ENCODE results near the gene NOTCH1.

NOTCH1 gene

GRCh38 chr9:136544964-136545691 is 720 bp downstream of the NOTCH1 start:
- DNase-seq: peak; percentile 25 to 60 (median 48)

DNA sequence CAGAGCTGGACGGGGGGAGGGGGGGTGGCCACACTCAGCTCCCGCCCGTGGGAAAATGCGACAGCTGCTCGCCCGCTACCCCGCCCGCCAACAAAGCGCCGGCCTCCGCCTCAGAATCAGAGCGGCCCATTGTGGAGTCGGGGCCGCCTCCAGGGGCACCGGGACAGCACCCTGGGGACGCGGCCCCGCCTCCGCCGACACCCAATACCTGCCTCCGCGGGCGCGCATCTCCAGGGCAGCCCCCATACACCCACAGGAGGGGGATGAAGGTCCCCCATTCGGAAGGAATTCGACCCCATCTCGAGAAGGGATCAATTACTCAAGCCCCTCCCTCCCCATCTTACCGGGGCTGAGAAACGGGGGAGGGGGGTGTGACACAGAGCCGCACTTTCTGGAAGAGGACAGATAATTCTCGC is 1.3 kb downstream of the NOTCH1 start:
- peak; percentile 16 to 46 (median 39) for DNase-seq

GRCh38 chr9:136543830-136544547 is 1.9 kb downstream of the NOTCH1 start:
- DNase-seq: no peak

GRCh38 chr9:136543280-136543679 is 2.6 kb downstream of the NOTCH1 start:
- peak in 5 of 6 experiments; percentile 20 to 33 (median 21) for DNase-seq

- no peak for DNase-seq
Measured at GRCh38 chr9:136542241-136543040, 3.4 kb downstream of the NOTCH1 start.

GRCh38 chr9:136541709-136542108 is 4.1 kb downstream of the NOTCH1 start:
- no peak for DNase-seq

GRCh38 chr9:136541179-136541578 is 4.7 kb downstream of the NOTCH1 start:
- no peak for DNase-seq

DNA sequence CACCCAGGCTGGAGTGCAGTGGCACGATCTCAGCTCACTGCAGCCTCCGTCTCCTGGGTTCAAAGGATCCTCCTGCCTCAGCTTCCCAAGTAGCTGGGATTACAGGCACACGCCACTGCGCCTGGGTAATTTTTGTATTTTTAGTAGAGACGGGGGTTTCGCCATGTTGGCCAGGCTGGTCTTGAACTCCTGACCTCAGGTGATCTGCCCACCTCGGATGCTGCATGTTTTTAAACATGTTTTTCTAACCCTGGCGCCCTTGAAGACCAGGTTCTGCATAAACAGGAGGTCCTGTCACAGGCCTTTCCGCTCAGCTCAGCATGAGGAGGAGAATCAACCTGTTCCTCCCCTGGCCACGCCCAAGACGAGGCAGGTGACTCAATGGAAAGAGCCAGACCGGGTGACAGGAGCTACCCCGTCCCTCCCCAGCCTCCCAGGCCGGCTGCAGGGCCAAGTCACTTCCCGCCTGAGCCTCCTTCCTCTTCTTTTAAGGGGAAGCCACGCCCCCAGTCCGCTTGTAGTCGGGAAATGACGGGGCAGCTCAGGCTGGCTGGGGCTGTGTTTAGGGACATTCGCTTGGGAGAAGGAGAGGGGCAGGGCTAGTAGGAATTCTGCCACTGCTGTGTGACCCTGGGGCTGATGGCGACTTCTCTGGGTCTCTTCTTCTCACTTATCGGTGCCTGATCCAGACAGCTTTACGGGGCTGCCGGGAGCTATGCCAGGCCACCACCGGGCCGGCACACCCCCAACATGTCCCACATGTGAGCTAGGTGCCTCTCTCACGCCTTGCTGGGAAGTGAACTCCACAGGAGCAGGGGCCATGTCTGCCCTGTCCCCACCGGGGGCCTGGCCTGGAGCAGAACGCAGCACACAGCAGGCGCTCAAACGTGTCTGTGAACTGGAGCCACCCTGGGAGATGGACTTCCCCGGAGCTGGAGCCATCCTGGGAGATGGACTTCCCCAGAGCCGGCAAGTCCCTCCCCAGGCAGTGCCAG is 6.1 kb downstream of the NOTCH1 start:
- DNase-seq: peak; percentile 67 to 86 (median 80)

DNA sequence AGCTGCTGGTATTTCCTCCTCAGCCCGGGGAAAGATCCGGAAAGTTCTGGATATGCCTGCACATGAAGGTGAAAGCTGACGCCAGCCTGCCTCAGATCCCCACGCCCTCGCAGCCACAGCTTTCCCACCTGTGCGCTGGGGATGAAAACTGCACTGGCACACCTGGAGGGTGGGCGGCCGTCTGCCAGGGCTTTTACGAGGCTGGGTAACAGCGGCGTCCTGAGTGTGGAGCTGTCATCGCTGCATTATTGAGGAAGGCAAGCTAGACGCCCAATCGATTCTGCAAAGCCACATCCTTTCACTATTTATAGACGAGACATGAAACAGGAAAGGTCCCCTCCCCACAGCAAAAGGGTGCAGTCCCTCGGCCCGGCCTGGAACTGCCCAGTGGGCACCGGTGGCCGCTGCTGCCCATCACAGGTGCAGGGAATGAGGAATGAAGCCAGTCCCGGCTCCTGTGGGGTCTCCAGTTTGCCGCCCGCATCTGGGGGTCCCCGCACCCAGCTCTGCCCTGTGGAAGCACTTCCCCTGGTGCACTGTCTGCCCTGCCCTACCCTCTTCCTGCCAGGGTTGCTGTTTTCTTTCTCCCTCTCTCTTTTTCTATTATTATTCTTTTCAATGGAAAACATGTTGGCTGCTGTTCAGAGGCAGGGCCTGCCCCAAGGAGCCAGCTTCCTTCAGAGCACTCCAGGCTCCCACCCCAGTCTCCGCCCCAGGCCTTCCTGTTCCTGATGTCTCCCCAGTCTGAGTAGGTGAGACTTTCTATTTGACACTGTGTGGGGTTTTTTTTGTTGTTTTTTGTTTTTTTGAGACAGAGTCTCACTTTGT is 7.0 kb downstream of the NOTCH1 start:
- DNase-seq: peak; percentile 50 to 87 (median 68)

- DNase-seq: no peak
Measured at GRCh38 chr9:136537896-136538598, 7.8 kb downstream of the NOTCH1 start.

DNA sequence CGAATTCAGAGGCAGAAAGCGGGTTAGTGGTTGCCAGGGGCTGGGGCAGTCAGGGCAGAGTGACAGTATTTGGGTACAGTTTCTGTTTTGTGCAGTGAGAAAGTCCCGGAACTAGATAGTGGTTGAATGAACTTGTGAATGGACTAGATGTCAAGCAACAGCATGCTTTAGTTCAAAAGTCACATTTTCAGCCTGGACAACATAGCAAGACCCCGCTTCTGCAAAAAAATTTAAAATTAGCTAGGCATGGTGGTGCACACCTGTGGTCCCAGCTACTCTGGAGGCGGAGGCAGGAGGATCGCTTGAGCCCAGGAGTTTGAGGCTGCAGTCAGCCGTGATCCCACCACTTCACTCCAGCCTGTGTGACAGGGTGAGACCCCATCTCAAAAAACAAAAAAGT is 8.4 kb downstream of the NOTCH1 start:
- DNase-seq: no peak

DNA sequence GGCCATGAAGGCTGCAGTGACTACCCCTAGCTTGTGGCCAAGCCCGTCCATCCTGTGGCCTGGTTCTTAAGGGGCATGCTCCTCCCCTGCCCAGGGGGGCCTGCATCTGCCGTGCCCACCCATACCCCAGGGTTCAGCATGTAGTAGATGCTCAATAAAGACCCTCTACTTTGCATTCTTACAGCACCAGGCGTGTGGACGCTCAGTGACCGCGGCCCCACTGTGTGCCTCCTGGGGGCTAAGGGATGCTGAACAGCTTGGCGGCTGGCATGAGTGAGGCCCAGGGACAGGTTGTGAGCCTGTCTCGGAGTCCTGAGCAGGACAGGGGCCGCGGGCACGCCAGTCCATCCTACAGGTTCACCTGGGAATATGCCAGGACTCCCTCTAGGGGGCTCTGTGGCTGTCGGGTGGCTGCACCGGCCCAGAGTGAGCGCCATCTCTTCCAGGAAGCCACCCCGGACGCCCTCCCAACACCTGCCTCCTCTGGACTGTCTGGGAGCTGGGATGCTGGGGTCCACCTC is 9.1 kb downstream of the NOTCH1 start:
- no peak for DNase-seq

- DNase-seq: no peak
Measured at GRCh38 chr9:136536051-136536720, 9.7 kb downstream of the NOTCH1 start.

- no peak for DNase-seq
Measured at GRCh38 chr9:136535070-136535469, 10.8 kb downstream of the NOTCH1 start.

GRCh38 chr9:136534366-136534765 is 11.5 kb downstream of the NOTCH1 start:
- DNase-seq: no peak

GRCh38 chr9:136533775-136534157 is 12.1 kb downstream of the NOTCH1 start:
- peak in 5 of 6 experiments; percentile 27 to 58 (median 49) for DNase-seq

DNA sequence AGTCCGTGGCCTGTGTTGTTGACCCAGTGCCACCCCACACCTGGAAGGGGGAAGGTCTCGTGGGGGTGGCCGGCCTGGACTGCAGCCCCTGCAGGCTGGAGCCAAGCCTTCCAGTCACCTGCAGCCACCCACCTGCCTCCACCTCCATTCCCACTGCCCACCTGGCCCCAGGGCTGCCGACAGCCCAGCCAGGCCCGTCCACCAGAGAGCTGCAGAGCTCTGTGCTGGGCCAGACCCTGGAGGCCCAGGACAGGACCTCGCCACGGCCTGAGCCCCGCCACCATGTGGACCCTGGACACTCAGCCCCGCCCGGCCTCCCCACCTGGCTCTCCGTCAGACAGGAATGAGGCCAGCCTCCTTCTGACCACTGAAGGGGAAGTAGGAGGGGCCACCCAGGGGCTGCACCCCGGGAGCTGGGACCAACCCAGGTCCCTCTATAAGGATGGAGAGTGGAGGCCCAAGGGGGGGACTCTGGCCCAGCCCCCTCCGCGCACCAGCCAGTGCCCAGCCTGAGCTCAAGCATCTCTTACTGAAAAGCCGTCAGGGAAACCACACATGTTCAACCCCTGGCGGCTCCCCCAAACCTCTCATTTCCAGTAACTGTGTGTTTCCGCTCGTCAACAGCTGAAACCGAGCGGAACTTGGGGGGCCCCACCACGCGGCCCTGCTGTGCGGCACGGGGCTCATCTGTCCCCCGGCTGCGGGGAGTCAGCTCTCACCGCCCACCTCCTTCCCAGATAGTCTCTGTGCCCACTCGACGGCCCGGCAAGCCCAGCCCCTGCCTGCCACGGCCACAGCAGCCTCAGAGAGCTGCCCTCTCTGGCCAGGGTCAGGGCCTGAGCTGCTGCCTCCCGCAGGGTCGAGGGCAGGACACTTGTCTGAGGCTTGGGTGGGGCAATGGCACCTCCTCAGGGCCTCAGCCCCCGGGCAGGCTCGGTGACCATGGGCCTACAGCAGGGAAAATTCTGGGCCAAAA is 12.8 kb downstream of the NOTCH1 start:
- DNase-seq: peak; percentile 38 to 83 (median 63)
